HS-27A (cell line): ENCODE results near the gene CFAP251.

ENCODE experiments used
- DNase-seq: peaks from one replicate; pipeline ENCODE4 v3.0.0-alpha.2; 2012; ENCODE audit warnings: low read depth, missing footprints

CFAP251 gene

DNA sequence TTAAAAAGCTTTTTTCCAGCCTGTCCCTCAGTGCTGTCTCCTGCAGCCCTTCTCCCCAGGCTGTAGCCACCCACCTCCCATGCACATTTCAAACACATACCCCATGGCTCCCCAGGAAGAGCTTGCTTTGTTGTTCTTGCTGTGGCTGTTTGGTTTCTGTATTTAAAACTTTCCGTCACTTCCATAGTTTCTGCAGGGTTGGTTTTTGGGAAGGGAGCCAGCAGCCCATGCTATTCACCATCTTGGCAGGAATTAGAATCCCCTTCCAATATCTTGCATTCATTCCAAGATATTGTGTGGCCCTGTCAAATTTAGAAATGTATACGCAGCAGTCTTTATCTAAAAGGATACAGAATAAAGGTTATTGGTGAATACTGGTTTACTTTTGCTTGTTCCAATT, 29.6 kb downstream of the CFAP251 start:
- no peak for DNase-seq

DNA sequence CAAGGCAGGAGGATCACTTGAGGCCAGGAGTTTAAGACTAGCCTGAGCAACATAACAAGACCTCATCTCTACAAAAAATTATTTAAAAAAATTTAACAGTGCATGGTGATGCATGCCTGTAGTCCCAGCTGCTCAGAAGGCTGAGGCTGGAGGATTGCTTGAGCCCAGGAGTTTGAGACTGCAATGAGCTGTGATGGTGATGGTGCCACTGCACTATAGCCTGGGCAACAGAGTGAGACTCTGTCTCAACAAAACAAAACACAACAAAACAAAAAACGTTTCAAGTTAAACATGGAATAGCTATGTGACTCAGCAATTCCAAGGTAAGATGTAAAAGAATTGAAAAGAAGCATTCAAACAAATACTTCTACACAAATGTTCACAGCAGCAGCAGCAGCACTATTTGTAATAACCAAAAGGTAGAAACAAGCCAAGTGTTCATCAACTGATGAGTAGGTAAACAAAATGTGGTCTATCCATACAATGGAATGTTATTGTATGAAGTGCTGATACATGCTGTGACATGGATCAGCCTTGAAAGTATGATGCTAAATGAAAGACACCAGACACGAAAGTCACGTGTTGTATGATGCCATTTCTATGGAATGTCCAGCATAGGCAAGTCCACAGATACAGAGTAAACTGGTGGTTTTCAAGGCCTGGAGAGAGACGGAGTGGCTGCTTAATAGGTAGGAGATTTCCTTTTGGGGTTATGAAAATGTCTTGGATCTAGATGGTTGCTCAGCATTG, 31.4 kb downstream of the CFAP251 start:
- peak; percentile 88 for DNase-seq

DNA sequence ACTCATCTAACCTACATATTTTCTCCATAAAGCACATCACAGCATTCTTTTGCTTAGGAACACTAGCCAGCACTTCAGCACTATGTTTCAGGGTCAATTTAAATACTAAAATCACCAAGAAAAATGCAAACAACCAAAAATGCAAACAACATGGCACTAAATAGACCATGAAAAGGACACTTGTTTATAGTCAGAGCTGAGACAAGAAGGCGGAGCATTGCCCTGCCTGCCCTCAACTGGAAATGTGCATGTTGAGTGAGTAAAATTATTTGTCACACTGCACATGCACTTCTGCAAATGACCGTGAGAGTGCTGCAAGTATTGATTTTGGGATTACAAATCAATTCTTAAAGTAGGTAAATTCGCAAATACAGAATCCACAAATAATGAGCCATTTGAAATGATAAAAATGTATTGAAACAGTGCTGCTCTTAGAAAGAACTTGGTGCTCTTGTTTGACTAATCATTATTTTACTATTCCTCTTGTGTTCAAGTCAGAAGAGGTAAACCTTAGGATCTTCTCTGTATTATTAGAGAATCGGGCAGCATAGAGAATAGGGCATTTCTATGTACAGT, 34.8 kb downstream of the CFAP251 start:
- no peak for DNase-seq

DNA sequence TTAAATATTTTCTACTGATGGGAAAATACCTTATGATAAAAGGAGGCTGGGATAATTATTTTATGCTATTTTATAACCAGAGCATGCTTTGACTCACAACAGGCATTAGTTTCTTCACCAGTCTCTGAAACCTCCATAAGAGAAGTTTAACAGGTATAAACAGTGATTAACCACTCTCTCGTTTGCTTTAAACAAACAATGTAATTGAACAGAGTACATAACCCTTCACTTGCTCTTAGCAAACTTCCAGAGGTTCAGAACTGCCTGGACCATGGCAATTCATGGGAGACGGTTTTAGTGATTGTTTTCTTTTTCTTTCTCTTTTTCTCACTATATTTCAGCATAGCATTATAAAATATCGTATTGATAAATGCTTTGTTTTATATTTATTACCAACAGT, 35.3 kb downstream of the CFAP251 start:
- DNase-seq: no peak

DNA sequence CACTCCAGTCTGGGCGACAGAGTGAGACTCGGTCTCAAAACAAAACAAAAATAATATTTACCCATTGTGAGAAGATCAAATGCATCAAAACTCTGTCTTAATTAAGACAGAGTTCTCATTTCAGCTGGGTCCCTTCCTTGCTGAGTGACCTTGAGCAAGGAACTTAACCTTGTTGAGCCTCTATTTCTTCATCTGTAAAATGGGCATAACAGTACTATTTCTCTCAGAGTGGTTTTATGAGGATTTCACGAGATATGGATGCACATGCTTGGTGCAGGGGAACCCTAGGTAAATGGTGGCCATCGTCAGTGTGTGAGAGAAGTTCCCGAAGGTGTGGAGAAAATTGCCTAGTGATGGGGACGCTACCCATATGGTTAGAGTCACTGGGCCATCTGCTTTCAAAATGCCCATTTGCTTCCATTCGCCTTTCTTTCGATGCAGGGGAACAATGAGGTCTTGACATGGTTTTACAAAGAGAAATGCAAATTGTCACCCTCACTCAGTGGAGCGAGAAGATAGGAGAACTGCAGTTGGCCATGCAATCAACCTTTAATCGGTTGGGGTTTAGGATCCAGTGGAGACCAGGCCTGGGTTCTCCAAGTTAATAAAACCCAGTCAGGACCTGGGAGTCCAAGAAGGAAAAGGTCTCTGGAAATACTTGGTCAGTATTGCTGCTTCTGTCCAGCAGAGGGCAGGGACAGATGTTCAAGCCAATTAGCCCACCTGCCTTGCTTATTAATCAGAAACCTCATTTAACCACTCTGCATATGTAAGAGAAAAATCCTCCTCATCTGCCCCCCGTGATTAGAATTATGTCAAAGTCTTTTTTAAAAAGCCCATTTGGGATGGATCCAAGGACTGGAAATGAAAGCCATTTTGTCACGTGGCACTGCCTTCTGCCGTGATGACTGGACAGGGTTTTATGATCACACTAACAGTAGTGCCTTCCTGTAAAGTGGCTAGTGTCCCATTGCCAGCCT, 37.2 kb downstream of the CFAP251 start:
- no peak for DNase-seq

DNA sequence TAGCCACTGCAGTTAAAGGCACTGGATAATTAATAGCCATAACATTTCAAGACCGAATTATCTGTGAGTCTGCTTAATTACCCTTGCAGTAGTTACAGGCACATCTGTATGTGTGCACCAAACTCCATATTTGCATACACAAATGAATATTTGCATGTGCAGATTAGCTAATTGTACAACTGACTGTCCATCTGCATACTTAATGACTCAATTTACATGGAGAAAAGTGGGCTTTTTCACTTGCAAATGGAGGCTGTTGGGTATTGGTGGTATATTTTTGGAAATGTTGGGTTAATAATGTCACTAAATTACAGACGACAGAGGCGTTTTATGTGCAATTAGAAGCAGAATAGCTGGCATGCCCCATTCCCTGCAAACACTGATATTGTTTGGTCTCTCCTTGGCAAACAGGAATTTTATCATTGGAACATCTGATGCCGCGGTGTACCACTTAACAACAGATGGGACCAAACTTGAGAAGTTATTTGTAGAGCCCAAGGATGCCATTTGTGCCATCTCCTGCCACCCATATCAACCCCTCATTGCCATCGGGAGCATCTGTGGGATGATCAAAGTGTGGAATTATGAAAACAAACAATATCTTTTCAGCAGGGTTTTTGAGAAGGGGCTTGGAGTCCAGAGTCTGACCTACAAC, 39.6 kb downstream of the CFAP251 start:
- DNase-seq: no peak

DNA sequence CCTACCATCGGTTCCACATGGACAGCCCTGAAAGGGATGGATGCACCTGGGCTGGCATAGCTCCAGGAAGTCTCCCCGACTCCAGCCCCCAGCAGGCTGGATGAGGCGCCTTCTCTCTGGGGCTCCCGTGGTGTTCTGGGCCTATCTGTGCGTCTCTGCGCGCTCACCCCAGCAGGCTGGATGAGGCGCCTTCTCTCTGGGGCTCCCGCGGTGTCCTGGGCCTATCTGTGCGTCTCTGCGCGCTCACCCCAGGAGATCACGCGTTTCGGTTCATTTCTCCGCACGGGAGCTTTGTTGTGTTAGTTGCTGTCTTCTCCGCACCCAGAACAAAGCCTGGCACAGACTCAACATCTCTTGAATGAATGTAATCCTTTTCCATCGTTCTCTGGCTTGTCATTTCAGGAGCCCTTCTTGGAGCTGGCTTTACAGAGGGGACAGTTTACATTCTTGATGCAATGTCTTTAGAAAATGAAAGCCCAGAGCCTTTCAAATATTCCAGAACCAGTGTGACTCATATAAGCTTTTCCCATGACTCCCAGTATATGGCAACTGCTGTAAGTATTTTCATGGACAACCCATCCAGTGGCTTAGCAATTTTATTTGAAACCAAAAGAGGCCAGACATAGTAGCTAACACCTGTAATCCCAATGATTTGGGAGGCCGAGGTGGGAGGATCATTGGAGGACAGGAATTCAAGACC, 40.3 kb downstream of the CFAP251 start:
- DNase-seq: no peak

DNA sequence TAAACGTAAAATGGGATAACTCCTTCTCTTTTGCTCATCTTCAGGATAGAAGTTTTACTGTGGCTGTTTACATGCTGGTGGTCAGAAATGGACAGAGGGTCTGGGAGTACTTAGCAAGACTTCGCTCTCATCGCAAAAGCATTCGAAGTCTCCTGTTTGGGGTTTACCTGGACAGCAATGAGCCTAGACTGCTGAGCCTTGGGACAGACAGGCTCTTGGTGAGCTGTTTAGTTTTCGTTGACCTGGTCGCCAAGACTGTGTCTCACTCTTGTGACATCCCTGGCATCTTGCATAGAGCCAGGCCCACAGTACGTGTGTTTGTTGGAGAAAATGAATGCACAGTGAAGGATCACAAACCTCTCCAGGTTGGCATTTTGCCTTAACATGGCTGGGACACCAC, 42.1 kb downstream of the CFAP251 start:
- no peak for DNase-seq

DNA sequence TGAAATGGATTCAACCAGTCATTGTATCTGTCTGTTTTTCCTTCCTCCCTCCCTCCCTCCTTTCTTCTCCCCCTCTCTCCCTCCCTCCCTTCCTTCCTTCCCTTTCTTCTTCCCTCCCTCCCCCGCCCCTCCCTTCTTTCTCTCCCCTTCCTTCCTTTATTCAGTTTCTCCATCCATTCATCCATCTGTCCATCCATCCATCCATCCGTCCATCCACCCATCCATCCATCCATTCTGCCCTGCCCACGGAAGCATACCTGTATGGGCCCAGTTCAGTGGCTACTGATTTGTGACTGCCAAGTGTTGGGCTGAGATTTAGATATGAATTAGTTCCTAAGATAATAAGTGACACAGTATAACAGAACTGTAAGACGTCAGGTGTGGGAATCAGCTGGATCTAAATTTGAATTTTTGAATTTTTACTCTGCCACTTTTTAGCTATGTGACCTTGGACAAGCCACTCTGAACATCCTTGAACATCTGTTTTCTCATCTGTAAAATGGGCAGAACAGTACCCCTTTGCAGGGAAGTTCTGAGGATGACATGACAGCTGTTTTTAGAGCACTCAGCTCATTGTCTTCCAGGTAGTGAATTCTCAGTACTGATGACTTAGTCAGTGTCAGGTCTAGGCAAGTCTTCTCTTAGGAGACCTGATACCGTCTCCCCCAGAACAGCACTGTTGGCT, 42.9 kb downstream of the CFAP251 start:
- no peak for DNase-seq

DNA sequence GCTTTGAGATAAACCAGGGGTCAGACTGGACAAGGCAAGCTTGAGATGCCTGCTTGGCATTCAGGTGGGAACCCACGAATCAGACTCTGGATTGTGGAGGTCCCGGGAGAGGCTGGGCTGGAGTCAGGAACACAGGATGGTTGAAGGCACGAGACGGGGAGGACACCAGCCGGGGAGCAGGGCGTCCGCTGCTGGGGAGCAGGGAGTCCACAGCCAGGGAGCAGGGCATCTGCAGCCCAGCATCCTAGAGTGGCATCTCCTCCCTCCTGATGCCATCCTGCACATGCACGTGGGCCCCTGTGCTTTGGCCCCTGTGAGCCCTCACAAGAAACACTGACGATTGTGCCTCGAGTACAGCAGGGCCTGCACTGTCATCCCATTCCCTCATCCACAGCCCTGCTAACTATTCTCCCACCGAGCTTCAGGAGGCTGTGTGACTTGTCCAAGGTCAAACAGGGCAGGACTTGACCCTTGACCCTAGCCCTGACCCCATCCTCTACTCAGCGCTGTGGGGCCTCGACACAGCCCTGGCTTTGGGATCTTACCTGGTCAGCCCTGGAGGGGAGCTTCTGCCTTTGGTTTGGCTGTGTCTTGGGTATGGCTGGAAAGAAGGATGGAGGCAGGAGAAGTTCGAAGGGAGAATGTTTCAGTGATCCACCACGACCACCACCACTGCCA, 45.1 kb downstream of the CFAP251 start:
- no peak for DNase-seq

DNA sequence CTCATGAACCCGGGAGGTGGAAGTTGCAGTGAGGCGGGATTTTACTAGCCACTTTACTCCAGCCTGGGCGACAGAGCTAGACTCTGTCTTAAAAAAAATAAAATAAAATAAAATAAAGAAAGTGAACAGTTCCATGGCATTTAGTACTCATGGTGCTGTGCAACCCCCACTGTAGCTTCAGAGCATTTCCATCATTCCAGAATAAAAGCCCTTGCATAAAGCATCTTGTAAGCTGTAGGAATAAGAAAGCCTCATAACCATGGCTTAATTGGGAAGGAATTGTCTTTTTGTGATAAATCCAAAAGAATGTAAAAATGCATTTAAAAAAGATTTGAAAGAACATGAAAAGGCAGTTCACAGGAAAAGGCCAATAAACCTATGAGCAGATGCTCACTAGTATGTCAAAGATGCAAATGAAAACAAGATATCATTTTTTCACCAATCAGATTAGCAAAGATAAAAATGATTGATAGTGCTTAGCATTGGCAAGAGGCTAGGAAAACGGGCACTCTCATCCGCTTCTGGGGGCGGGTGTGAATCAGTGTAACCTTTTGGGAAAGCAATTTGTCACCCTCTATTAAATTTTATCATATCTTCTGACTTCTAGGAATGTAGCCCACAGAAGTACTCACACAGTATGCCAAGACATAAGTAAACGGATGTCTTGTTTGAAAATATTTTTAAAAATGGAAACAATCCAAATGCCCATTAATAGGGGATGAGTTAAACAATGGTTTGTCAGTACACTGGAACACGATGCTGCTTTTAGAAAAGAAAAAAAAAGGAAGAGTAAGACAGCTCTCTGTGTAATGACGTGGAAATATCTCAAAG, 46.6 kb downstream of the CFAP251 start:
- peak; percentile 36 for DNase-seq

DNA sequence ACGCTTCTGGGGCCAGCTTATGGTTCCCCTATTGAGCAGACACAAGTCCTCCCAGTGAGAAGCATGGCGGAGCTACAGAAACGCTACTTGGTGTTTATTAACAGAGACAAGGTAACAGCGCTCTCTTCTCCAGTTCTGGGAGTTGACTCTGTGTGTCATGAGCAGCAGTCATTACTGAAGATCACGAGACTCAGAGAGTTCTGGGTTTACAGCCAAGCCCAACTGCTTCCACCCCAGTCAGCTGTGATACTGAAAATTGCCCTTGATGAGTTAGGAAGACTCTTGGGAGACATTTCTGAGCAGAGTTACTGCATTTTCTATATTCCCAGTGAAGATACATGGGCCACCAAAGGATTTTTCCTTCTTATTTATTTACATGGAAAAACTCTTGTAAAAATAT, 48.6 kb downstream of the CFAP251 start:
- no peak for DNase-seq

DNA sequence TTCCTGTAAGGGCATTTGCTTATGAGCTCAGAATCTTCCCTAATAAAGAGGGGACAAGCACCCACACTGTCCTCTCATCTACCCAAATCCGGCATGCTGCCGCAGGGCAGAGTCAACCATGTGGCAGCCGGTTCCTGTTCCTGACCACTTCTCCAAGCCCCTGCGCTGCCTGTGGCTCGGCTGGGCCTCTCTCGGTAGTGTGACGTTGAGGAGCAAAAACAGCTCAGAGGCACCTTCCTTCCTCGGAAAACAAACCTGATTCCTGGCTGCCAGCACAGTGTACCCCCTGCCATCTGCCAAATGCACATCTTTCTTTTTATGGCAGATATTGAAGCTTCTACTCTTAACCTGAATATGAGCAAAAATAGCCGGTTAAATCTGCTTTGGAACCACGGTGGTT, 50.5 kb downstream of the CFAP251 start:
- DNase-seq: no peak

DNA sequence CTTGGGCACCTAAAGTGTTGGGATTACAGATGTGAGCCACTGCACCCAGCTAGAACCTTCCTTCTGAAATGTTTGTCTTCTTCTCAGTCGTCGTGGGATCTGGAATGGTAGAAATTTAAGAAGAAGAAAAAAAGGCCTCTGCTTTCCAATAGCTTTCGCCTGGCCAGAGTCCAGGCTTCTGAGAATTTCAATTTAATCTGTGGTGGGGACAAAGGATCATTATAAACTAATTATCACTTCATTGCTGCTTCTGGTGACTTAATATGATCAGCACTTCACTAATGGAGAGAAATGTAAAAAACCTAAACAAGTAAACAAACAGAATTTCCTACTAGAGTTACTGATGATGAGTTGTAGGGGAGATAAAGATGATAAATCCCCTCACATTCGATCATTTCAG, 51.3 kb downstream of the CFAP251 start:
- DNase-seq: no peak

DNA sequence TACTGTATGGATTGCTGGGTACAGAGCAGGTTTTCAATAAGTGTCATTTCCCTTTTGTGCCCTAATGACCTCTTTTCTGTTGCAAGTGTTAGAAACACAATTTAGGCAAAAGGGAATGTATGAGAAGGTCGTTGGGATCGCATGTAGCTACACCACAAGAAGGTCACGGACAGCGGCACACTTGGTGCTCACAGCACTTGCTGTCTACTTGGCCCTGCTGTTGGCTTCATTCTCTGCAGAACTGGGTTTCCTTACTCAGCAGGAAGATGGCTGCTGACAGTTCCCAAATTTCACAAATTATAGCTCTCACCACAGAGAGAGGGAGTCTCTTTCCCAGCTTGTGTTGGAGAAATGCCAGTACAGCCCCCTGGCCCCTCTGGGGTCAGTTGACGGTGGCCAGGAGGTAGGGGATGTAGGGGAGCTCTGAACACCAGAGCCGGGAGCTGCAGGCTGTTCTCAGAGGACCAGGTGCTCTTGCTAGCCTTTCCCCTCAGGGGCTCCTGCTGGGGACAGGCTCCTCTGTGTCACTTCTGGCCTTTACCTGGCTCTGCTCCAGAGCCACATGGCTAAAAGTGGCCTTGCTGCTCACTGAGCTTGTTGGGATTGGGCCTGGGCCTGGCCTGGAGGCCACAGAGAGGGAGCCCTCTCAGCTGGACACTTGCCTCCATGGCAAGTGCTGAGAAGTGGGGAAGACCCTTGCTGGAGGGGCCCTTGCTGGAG, 52.3 kb downstream of the CFAP251 start:
- DNase-seq: no peak

DNA sequence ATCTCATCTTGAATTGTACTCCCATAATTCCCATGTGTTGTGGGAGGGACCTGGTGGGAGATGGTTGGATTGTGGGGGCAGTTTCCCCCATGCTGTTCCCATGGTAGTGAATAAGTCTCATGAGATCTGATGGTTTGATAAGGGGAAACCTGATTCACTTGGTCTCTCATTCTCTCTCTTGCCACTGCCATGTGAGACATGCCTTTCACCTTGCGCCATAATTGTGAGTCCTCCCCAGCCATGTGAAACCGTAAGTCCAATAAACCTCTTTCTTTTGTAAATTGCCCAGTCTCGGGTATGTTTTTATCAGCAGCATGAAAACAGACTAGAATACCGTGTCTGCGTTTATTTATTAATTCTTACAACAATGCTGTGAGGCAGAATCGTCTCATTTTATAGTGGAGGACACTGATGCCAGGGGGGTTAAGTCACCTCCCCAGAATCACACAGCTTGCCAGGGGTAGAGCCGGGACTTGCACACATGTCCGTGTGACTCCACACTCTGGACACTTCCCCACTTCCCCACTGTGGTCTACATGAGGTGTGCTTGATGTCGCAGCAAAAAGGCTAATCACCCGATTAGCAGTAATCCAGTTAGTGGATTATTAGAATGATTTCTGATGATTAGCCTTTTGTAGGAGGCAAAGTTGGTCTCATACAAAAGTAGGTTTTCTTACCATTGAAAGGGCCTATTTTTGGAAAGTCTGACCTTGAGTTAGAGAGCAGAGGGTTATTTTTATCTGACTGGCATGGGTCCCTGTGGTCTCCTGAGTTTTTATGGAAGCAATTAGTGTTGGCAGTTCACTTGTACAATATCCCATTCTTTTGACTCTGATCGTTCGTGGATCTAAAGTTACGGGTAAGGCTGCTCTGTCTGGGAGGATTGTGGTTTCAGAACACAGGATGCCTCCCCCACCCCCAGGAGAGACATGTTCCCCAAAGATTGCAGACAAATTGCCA, 55.9 kb downstream of the CFAP251 start:
- DNase-seq: no peak

DNA sequence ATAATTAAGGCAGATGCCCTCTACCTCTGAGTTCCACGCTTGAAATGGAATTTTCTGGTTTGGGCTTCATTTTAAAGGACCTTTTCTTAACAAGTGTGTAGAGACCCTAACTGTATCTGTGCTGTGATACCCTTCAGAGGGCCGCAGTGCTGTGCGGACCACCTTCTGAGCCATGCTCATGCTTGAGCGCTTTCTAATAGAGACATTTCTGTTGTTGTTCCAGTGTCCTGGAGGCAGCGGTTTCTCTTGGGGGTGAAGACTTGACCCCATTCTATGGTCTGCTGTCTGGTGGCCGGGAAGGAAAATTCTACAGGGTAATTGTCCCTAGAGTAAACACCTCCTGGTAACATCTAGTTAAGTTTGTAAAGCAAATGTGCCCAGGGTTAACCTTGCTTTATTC, 56.6 kb downstream of the CFAP251 start:
- no peak for DNase-seq

DNA sequence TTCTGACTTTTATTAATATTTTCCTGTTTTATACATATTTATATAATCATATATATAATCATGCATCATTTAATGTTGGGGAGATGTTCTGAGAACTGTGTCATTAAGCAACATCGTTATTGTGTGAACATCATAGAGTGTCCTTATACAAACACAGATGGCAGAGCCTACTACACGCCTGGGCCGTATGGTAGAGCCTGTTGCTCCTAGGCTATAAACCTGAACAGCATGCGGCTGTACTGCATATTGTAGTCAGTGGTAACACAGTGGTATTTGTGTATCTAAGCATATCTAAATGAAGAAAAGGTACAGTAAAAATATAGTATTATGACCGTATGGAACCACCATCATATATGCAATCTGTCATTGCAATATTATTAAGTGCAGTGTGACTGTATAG, 58.6 kb downstream of the CFAP251 start:
- no peak for DNase-seq
